Immature natural killer cell (primary cell): ENCODE data around the gene TP73. TPM values are rescaled to one million over a fixed set of nuclear protein-coding genes. Genes with fewer than 3 reads are reported as not detected.

ENCODE experiments used
- DNase-seq, 3 donors: peaks; one replicate each; pipeline ENCODE4 v3.0.0; 2022; ENCODE audit warnings: mixed read lengths in 1 of 3
- H3K27ac Mint-ChIP-seq, 6 donors: one replicate each; pipeline ENCODE4 v1.8.0; 2020; ENCODE audit warnings: mixed read lengths in 6 of 6, mild to moderate bottlenecking in 5 of 6, inconsistent platforms in 4 of 6, moderate library complexity in 3 of 6
- H3K27me3 Mint-ChIP-seq, 3 donors: one replicate each; pipeline ENCODE4 v1.8.0; 2020 to 2021; ENCODE audit warnings: low read depth in 3 of 3, mild to moderate bottlenecking in 3 of 3, mixed read lengths in 3 of 3, moderate library complexity in 3 of 3, inconsistent platforms in 1 of 3
- H3K36me3 Mint-ChIP-seq, 3 donors: one replicate each; pipeline ENCODE4 v1.8.0; 2020; ENCODE audit warnings: mixed read lengths in 3 of 3, inconsistent platforms in 2 of 3, mild to moderate bottlenecking in 2 of 3
- H3K4me1 Mint-ChIP-seq, 2 donors: one replicate each; pipeline ENCODE4 v1.8.0; 2020; ENCODE audit warnings: inconsistent platforms in 2 of 2, mild to moderate bottlenecking in 2 of 2, mixed read lengths in 2 of 2, moderate library complexity in 1 of 2
- H3K4me3 Mint-ChIP-seq, 5 donors: one replicate each; pipeline ENCODE4 v1.8.0; 2020; ENCODE audit warnings: mild to moderate bottlenecking in 5 of 5, mixed read lengths in 5 of 5, inconsistent platforms in 3 of 5, moderate library complexity in 3 of 5
- H3K9me3 Mint-ChIP-seq, 6 donors: one replicate each; pipeline ENCODE4 v1.8.0; 2020; ENCODE audit warnings: mild to moderate bottlenecking in 6 of 6, mixed read lengths in 6 of 6, inconsistent platforms in 4 of 6, moderate library complexity in 3 of 6
- polyA plus RNA-seq, 3 donors: library from polyadenylated mRNA; unstranded; fragments of 300-500 nt; fragmentation: Illumina TruSeq; gene quantifications; one replicate each; pipeline ENCODE4 v1.2.3, GENCODE V29; 2021

Gene TP73
- polyA plus RNA-seq, 3 donors from 2014 or later: not detected

DNA sequence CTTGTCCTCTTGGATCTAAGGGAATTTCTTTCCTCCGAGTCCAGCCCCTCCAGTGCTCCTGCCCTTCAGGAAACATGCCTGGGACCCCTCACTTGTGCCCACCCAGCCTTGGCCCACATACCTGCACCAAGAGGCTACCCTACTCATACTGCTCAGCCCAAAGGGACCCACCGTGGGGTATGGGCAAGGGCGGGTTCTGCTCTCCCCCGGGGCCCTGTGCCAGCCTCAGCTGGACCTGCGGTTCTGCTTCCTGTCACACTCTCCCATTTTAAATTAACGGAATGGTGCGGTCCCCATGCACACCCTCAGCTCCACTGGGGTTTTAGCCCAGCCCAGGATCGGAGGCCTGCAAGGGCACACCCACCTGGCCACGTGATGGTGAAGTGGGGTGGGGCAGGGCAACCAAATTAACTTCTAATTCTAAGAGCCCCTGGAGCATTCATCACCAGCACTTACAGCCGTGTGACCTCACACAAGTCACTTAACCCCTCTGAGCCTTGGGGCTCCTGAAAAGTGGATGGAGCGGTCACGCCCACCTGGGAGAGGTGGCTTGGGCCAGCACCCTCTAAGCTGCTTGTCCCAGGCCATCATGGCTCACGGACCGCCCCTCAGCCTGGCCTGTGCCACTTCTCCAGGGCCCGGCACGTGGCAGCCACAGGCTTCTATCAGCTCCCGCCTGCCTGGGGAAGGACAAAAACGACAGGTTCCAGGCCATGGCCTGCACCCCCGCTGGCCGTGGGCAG, 28.3 kb downstream of the TP73 start:
- Mint-ChIP-seq H3K27me3 (peaks cover 2 to 5% (median 5%) of the 10 kb centered on the region in 3 donors), H3K4me1 (peaks cover 0 to 6% of the 10 kb centered on the region in 2 donors), H3K36me3 (no peaks in the 10 kb centered on the region), H3K4me3 (no peak overlapping the region), H3K27ac (no peak overlapping the region), H3K9me3 (no peaks in the 10 kb centered on the region)
- no peak for DNase-seq

DNA sequence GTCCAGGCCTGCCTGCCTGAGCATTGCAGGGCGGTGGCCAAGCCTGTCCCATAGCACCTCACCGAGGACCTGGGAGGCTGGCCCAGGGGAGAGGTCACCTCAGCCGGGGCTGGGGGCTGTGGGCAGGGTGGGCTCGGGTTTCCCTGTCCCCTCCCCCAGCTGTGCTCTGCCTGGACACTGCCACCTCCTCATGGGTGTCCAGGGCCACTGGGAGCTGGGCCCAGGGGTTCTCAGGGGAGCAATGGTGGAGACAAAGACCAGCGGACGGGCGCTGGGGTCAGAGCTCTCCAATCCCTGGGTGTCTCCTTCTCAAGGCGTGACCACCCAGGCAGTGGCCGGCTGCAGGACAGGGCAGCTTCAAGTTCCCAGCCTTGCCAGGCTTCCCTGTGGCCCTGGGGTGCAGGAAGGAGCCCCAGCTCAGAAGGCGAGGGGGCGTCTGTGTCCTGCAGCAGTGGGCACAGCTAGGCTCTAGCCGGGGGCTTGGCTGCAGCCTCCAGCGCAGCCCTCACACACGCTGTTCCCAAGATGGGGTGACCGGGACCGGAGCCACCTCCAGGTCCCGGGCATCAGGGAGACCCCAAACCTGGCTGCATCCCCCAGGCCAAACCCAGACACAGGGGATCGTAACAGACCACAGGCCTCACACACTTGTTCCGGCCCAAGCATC, 29.0 kb downstream of the TP73 start:
- no peaks in the 10 kb centered on the region for H3K36me3 Mint-ChIP-seq
- no peak overlapping the region for H3K27ac Mint-ChIP-seq
- H3K4me3 Mint-ChIP-seq: no peak overlapping the region
- DNase-seq: no peak
- peaks cover 2 to 5% (median 5%) of the 10 kb centered on the region in 3 donors for H3K27me3 Mint-ChIP-seq
- no peaks in the 10 kb centered on the region for H3K9me3 Mint-ChIP-seq
- H3K4me1 Mint-ChIP-seq: peaks cover 0 to 6% of the 10 kb centered on the region in 2 donors

DNA sequence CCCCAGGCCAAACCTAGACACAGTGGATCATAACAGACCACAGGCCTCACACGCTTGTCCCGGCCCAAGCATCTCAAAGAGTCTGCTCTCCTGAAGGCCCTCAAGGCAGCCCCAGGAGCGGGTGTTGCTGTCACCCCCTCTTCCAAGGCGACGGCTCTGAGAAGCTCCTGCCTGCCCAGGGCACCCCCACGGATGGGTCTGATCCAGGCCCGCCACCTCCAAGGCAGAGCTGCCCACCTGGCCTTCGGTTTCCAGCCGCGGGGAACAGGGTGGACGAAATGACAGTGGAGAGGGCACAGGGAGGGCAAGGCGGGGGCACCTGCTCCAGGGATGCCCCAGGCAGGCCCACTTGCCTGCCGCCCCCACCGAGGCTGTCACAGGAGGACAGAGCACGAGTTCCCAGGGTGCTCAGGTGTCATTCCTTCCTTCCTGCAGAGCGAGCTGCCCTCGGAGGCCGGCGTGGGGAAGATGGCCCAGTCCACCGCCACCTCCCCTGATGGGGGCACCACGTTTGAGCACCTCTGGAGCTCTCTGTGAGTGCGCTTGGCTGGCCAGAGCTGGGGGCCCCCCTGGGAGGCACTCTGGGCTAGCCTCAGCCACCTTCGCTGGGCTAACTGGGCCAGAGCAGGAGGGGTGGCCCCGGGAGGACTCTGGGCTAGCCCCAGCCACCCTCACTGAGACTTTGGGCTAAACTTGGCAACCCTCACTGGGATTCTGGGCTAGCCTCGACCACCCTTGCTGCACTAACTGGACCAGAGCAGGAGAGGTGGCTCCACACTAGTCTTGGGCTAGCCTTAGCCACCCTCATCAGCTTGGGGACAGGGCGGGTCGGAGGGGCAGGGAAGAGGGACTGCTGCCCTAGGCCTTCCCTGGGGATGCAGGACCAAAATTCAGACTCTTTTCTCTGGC, 29.8 kb downstream of the TP73 start:
- Mint-ChIP-seq H3K4me3 (no peak overlapping the region), H3K36me3 (no peaks in the 10 kb centered on the region), H3K27ac (no peak overlapping the region), H3K27me3 (peaks cover 2 to 5% (median 5%) of the 10 kb centered on the region in 3 donors), H3K4me1 (peaks cover 0 to 6% of the 10 kb centered on the region in 2 donors), H3K9me3 (no peaks in the 10 kb centered on the region)
- DNase-seq: no peak

DNA sequence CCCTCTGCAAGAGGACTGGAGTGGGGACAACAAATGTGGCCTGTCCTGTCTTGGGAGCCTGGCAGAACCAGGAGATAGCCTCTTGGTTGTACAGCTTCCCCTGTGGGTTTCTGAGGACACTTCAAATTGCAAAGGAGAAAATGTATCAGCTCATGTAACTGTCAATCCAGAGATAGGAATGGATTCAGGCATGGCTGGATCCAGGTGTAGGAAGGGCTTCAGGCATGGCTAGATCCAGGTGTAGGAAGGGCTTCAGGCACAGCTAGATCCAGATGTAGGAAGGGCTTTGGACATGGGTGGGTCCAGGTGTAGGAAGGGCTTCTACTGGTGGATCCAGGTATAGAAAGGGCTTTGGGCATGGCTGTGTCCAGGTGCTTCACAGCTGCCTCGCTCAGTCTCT, 30.9 kb downstream of the TP73 start:
- Mint-ChIP-seq H3K4me1 (peaks cover 0 to 6% of the 10 kb centered on the region in 2 donors), H3K27me3 (peaks cover 2 to 5% (median 2%) of the 10 kb centered on the region in 3 donors), H3K27ac (no peak overlapping the region), H3K36me3 (no peaks in the 10 kb centered on the region), H3K4me3 (no peak overlapping the region), H3K9me3 (no peaks in the 10 kb centered on the region)
- DNase-seq: no peak

DNA sequence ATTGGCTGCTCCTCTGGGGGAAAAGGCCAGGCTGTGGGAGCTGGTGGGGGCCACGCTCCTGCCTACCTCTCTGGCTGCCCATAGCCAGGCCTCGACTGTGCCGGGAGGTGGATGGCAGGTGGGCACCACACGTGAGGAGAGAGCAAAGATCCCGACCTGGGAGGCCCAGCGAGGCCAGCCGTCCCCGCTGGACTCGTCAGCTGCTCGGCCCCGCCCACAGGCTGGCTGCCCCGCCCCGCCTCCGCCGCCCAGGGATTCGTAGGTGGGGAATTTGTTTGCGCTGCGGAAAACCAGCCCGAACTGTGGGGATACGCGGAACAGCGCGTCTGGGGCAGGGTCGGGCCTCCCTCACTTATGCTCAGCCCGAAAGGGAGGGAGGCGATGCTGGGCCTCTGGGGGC, 31.7 kb downstream of the TP73 start:
- no peaks in the 10 kb centered on the region for H3K36me3 Mint-ChIP-seq
- H3K4me1 Mint-ChIP-seq: peaks cover 0 to 6% of the 10 kb centered on the region in 2 donors
- no peak for DNase-seq
- H3K4me3 Mint-ChIP-seq: no peak overlapping the region
- peaks cover 2 to 5% (median 2%) of the 10 kb centered on the region in 3 donors for H3K27me3 Mint-ChIP-seq
- H3K27ac Mint-ChIP-seq: no peak overlapping the region
- H3K9me3 Mint-ChIP-seq: no peaks in the 10 kb centered on the region

DNA sequence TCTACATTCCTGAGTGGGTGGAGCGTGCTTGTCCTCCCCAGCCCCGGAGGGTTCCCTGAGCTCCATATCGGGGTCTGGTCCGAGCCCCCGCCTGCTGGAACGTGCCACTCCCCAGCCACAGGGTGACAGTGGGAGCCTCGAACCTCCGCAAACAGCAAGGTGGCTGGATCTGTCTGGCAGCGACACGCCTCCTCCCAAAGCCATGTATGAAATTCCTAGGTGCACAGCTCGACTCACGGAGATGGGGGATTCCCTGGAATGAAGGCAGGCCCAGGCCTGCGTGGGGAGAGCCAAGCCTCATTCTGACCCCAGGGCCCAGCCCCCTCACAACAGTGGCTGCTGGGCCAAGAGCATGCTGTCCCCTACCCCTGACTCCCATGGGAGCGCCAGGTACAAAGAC, 32.9 kb downstream of the TP73 start:
- H3K4me3 Mint-ChIP-seq: no peak overlapping the region
- no peak for DNase-seq
- H3K4me1 Mint-ChIP-seq: no peaks in the 10 kb centered on the region
- H3K27ac Mint-ChIP-seq: no peak overlapping the region
- H3K9me3 Mint-ChIP-seq: no peaks in the 10 kb centered on the region
- peaks cover 2 to 3% (median 2%) of the 10 kb centered on the region in 3 donors for H3K27me3 Mint-ChIP-seq
- no peaks in the 10 kb centered on the region for H3K36me3 Mint-ChIP-seq

DNA sequence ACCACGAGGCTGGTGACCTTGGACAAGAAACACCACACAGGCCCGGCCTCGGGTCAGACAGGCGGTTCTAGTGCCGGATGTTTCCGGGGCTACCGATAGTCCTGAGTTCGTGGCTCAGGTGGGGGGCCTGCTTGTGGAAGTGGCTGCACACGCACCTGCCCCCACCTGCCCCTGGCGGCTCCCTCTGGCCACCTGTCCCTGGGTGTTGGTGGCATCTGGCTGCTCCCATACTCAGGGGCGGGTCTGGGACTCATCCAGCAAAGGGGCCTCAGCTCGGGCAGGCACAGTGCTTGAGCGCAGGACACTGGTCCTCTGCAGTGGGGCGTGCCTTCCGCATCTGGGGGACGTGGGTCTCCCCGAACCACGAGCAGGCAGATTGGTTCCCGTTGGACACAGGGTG, 33.6 kb downstream of the TP73 start:
- Mint-ChIP-seq H3K9me3 (no peaks in the 10 kb centered on the region), H3K4me3 (no peak overlapping the region), H3K36me3 (no peaks in the 10 kb centered on the region), H3K27ac (no peak overlapping the region), H3K4me1 (no peaks in the 10 kb centered on the region), H3K27me3 (peaks cover 2 to 3% (median 2%) of the 10 kb centered on the region in 3 donors)
- no peak for DNase-seq

DNA sequence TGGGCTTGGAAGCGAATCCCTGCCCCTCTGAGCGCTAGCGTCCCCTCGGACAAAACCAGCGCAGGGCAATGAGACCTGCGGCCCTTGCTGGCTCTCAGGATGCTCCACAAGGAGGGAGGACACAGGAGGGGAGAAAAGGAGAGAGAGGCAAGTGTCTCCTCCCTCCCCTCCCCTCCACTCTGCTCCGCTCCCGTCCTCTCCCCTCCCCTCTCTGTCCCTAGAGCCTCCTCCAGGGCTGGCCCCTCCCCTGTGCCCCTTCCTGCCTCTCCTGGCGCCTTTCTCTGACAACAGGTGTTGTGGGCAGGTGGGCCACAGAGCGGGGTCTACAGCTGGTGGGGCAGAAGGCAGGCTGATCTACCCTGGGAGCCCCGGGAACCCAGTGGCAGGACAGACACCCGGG, 35.2 kb downstream of the TP73 start:
- no peak overlapping the region for H3K27ac Mint-ChIP-seq
- H3K9me3 Mint-ChIP-seq: no peaks in the 10 kb centered on the region
- no peaks in the 10 kb centered on the region for H3K4me1 Mint-ChIP-seq

DNA sequence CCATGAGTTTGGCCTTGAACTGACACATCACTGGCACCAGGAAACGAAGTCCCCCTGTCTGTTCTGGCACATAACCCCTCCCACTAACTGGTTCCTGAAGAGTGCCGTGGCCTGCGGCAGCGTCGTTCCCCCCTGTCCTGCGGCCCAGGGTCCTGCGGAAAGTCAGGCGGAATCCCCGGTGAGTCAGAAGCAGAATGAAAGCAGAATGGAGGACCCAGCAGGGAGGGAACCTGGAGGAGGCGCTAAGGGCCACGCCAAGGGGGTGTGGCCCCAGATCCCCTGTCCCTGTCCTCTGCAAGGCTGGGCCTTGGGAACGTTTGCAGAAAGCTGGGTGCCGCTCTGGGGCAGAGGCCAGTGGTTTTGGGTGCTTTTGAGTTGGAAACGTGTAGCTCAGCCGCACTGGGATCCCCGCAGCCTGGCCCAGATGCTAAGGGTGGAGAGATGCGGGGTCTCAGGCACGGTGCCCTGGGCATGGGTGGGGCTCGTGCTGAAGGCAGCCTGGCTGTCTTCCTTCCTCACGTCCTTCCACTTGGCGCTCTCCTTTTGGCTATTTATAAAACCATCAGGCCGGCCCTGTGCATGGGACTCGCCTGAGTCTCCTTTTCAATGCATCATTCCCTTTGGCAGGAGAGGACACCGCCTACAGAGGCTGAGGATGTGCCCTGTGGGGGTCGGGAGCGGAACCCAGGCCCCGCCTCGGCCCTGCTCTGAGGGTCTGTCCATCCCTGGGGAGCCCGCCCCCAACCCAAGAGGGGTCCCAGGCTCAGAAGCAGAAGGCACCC, 36.2 kb downstream of the TP73 start:
- H3K4me1 Mint-ChIP-seq: no peaks in the 10 kb centered on the region
- H3K4me3 Mint-ChIP-seq: no peak overlapping the region
- no peaks in the 10 kb centered on the region for H3K36me3 Mint-ChIP-seq
- H3K27ac Mint-ChIP-seq: no peak overlapping the region
- no peak for DNase-seq
- peaks cover 0 to 2% (median 1%) of the 10 kb centered on the region in 3 donors for H3K27me3 Mint-ChIP-seq
- no peaks in the 10 kb centered on the region for H3K9me3 Mint-ChIP-seq

More for the DNA sequence above, 35.2 kb downstream of the TP73 start:
- Mint-ChIP-seq H3K4me3 (no peak overlapping the region), H3K36me3 (no peaks in the 10 kb centered on the region), H3K27me3 (peaks cover 2 to 3% (median 2%) of the 10 kb centered on the region in 3 donors)
- no peak for DNase-seq

DNA sequence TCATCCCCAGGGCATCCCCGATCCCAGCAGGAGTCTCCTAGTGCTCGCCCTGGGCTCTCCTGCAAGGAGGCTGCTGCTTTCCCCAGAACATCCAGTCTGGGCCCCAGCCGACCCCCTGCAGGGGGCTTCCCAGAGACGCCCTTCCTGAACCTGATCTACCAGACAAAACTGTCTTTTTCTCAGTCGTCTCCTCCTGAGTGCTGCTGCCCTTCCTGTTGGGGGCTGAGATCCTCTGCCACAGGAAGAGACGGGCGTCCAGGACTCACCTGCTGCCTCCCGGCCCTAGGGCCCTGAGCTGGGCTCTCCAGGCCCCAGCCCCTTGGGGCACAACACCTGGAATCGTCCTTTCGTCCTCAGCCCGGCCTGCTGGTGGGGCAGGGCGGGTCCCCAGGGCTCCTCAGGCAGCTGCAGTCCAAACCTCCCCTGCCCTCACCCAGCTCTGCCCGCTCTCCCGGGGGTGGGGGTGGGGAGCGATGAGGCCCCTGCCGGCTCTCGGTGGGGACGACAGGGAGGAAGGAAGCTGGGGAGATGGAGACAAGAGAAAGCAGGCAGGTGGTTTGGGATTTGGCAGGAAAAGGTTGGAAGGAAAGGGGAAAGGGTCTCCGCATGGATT, 36.9 kb downstream of the TP73 start:
- Mint-ChIP-seq H3K4me1 (no peaks in the 10 kb centered on the region), H3K9me3 (no peaks in the 10 kb centered on the region), H3K27ac (no peak overlapping the region), H3K27me3 (peaks cover 0 to 2% (median 0%) of the 10 kb centered on the region in 3 donors), H3K4me3 (no peak overlapping the region), H3K36me3 (no peaks in the 10 kb centered on the region)
- DNase-seq: no peak

DNA sequence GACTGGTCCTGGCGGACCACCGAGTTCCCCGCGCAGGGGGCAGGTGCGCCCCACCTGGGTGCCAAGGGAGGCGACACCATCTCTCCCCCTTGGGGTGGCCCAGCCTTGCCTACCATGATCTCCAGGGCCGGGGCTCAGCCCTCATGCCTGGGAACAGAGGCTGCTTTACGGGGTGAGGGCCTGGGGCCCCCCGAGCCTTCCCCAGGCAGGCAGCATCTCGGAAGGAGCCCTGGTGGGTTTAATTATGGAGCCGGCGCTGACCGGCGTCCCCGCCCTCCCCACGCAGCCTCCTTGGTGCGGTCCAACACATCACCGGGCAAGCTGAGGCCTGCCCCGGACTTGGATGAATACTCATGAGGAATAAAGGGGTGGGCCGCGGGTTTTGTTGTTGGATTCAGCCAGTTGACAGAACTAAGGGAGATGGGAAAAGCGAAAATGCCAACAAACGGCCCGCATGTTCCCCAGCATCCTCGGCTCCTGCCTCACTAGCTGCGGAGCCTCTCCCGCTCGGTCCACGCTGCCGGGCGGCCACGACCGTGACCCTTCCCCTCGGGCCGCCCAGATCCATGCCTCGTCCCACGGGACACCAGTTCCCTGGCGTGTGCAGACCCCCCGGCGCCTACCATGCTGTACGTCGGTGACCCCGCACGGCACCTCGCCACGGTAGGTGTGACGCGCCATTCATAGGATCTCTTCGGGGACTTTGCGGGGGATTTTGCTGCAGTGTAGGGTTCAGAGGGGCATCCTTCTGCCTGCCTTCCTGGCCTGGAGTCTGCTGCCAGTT, 38.2 kb downstream of the TP73 start:
- H3K9me3 Mint-ChIP-seq: no peaks in the 10 kb centered on the region
- H3K36me3 Mint-ChIP-seq: no peaks in the 10 kb centered on the region
- DNase-seq: no peak
- H3K27me3 Mint-ChIP-seq: no peaks in the 10 kb centered on the region
- H3K4me3 Mint-ChIP-seq: no peak overlapping the region
- H3K4me1 Mint-ChIP-seq: no peaks in the 10 kb centered on the region
- no peak overlapping the region for H3K27ac Mint-ChIP-seq

DNA sequence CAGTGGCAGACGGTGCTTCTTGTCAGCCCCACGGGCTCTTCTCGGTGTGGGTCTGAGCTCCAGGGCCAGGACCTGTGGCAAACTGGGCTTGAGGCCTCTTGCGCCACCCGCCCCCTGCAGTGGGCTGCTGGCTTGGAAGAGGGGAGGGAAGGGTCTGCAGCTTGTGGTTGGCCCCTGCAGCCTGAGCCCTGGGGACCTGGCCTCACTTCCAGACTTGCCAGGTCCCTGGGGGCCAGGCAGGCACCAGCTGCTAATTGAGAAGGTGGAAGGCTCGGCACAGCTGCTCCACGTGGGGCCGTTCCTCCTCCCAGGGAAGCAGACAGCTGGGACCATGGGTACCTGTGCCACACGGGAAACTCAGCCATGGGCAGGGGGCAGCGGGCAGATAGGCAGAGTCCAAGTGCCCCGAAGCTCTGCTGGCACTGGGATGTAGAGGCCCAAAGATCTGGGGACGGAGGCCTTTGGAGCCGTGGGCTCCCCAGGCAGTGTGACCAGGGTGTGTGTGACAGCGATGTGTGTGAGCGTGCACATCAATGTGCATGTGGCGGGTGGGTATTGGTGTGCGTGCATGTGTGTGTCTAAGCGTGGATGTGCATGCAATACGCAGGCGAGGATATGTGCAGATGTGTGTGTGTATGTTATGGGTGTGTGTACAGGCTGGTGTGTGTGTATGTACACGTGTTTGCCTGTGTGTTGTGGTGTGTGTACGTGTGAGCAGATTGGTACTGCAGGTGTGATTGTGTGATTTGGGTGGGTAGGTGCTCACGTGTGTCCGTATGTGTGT, 39.3 kb downstream of the TP73 start:
- Mint-ChIP-seq H3K36me3 (no peaks in the 10 kb centered on the region), H3K4me1 (no peaks in the 10 kb centered on the region), H3K27ac (no peak overlapping the region), H3K27me3 (no peaks in the 10 kb centered on the region), H3K4me3 (peak overlapping the region in 1 of 5 donors; percentile 5), H3K9me3 (no peaks in the 10 kb centered on the region)
- DNase-seq: no peak
